Trophoblast cell (in vitro differentiated cells and primary cell): Measurements from ENCODE around the gene GPATCH1.

ENCODE experiments used
- DNase-seq, 2 donors: peaks; one replicate each; pipeline ENCODE4 v3.0.0-alpha.2; 2016
- H2AFZ ChIP-seq: 2 replicates; pipeline ENCODE4 v1.6.1; 2013; ENCODE audit warnings: low read length, moderate library complexity, mild to moderate bottlenecking; ENCODE audit not compliant: insufficient read depth, poor library complexity
- H2AK5ac ChIP-seq: 2 replicates; pipeline ENCODE4 v1.6.1; 2013; ENCODE audit warnings: mild to moderate bottlenecking, low read length
- H2BK120ac ChIP-seq: 2 replicates; pipeline ENCODE4 v1.6.1; 2013; ENCODE audit warnings: low read length, mild to moderate bottlenecking, moderate library complexity; ENCODE audit not compliant: insufficient read depth, poor library complexity
- H2BK12ac ChIP-seq: 2 replicates; pipeline ENCODE4 v1.6.1; 2013; ENCODE audit warnings: mild to moderate bottlenecking, low read length, moderate library complexity
- H2BK5ac ChIP-seq: 2 replicates; pipeline ENCODE4 v1.6.1; 2013; ENCODE audit warnings: low read length, low read depth, moderate library complexity, mild to moderate bottlenecking; ENCODE audit not compliant: poor library complexity
- H3K14ac ChIP-seq: 2 replicates; pipeline ENCODE4 v1.6.1; 2013; ENCODE audit warnings: mild to moderate bottlenecking, low read length
- H3K18ac ChIP-seq: 2 replicates; pipeline ENCODE4 v1.6.1; 2013; ENCODE audit warnings: mild to moderate bottlenecking, low read length
- H3K23ac ChIP-seq: 2 replicates; pipeline ENCODE4 v1.6.1; 2013; ENCODE audit warnings: low read length
- H3K27ac ChIP-seq: 2 replicates; pipeline ENCODE4 v1.5.1; 2013; ENCODE audit warnings: low read depth, mild to moderate bottlenecking, inconsistent platforms, low read length, moderate library complexity
- H3K27me3 ChIP-seq: 2 replicates; pipeline ENCODE4 v1.6.1; 2013; ENCODE audit warnings: inconsistent platforms, mild to moderate bottlenecking, low read length, moderate library complexity; ENCODE audit not compliant: insufficient read depth
- H3K36me3 ChIP-seq, 2 experiments: 1 replicate in 1 of 2; 2 replicates in 1 of 2; pipeline ENCODE4 v1.6.1; 2013; ENCODE audit warnings: low read length in 2 of 2, mild to moderate bottlenecking in 2 of 2, moderate library complexity in 1 of 2; ENCODE audit not compliant: insufficient read depth in 2 of 2, control insufficient read depth in 1 of 2
- H3K4ac ChIP-seq: 2 replicates; pipeline ENCODE4 v1.6.1; 2013; ENCODE audit warnings: low read depth, mild to moderate bottlenecking, low read length, moderate library complexity
- H3K4me1 ChIP-seq, 2 experiments: 1 replicate in 1 of 2; 2 replicates in 1 of 2; pipeline ENCODE4 v1.6.1; 2013; ENCODE audit warnings: low read length in 2 of 2, mild to moderate bottlenecking in 2 of 2, moderate library complexity in 1 of 2; ENCODE audit not compliant: insufficient read depth in 2 of 2, control insufficient read depth in 1 of 2
- H3K4me2 ChIP-seq: 2 replicates; pipeline ENCODE4 v1.6.1; 2013; ENCODE audit warnings: inconsistent platforms, mild to moderate bottlenecking, low read length, moderate library complexity
- H3K4me3 ChIP-seq: 2 replicates; pipeline ENCODE4 v1.5.1; 2013; ENCODE audit warnings: mild to moderate bottlenecking, low read depth, low read length, inconsistent platforms
- H3K79me1 ChIP-seq: one replicate; pipeline ENCODE4 v1.6.1; 2013; ENCODE audit warnings: low read length
- H3K79me2 ChIP-seq: 2 replicates; pipeline ENCODE4 v1.6.1; 2013; ENCODE audit warnings: low read length, mild to moderate bottlenecking; ENCODE audit not compliant: control insufficient read depth, insufficient read depth, poor library complexity
- H3K9ac ChIP-seq: 2 replicates; pipeline ENCODE4 v1.6.1; 2013; ENCODE audit warnings: mild to moderate bottlenecking, low read length
- H3K9me3 ChIP-seq: 2 replicates; pipeline ENCODE4 v1.6.1; 2013; ENCODE audit warnings: low read depth, mild to moderate bottlenecking, control low read depth, inconsistent platforms, low read length; ENCODE audit not compliant: insufficient read depth
- H4K12ac ChIP-seq: 2 replicates; pipeline ENCODE4 v1.6.1; 2013; ENCODE audit warnings: low read depth, mild to moderate bottlenecking, low read length, moderate library complexity
- H4K8ac ChIP-seq: 2 replicates; pipeline ENCODE4 v1.6.1; 2013; ENCODE audit warnings: low read depth, mild to moderate bottlenecking, low read length, moderate library complexity
- H4K91ac ChIP-seq: one replicate; pipeline ENCODE4 v1.6.1; 2013; ENCODE audit warnings: low read depth, mild to moderate bottlenecking, low read length, moderate library complexity
- WGBS: extraction: QIAGEN DNeasy Blood & Tissue Kit; methylation state at CpG from one replicate; pipeline ENCODE4 v1.1.7; 2013; ENCODE audit warnings: missing lambda C conversion rate; ENCODE audit not compliant: insufficient read length, insufficient coverage; ENCODE audit errors: extremely low coverage; 5-methylcytosine and 5-hydroxymethylcytosine counted together

Gene GPATCH1

DNA sequence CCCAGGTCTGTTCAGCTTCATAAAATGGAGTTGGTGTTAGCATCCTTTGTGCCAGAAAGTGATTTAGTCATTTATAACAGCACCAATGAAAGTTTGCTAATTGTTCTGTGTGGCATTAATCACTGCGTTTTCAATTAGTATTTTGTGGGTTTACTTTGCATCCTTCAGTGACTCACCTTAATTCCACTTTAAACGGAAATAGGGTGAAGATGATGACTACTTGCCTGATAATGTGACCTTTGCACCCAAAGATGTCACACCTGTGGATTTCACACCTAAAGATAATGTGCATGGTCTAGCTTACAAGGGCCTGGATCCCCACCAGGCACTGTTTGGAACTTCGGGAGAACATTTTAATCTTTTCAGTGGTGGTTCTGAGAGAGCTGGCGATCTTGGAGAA is 15.0 kb downstream of the GPATCH1 start:
- Histone ChIP-seq H2AK5ac (no peak overlapping the region), H3K4me1 (no peaks in the 10 kb centered on the region), H3K27me3 (no peaks in the 10 kb centered on the region), H3K4me2 (no peak overlapping the region), H2BK120ac (no peak overlapping the region), H3K4me3 (no peak overlapping the region), H3K79me1 (no peaks in the 10 kb centered on the region), H3K79me2 (no peaks in the 10 kb centered on the region), H3K36me3 (peaks cover 27 to 47% of the 10 kb centered on the region in 2 experiments), H3K4ac (no peak overlapping the region), H4K91ac (no peak overlapping the region), H3K23ac (no peak overlapping the region), H3K14ac (no peak overlapping the region), H3K27ac (no peak overlapping the region), H4K12ac (no peak overlapping the region), H2BK12ac (no peak overlapping the region), H2BK5ac (no peak overlapping the region), H2AFZ (no peak overlapping the region), H3K9ac (no peak overlapping the region), H3K9me3 (no peaks in the 10 kb centered on the region), H4K8ac (no peak overlapping the region), H3K18ac (no peak overlapping the region)
- no CpG with 5 or more reads among the region's 4 CpGs for WGBS
- no peak for DNase-seq

DNA sequence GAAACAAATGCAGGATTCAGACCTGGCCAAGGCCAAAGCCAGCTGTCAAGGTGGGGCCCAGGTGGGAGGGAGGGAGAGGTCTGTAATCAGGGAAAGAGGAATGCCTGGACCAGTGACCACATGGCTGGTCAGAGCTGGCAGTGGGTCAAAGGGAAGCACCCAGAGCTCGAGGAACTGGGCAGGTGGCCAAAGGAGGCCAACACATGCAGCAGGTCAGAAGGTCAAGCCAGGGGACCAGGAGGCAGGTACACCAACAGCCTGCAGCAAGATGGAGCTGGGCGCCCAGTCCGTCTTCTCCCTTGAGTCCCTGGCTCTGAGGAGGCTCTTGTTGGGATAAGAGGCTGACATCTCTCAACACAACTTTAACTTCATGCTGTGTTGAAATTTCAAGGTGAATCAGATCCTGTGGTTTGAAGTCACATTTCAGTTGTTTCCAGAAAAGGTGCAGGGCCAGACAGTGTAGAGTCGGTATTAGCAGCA is 17.1 kb downstream of the GPATCH1 start:
- Histone ChIP-seq H3K79me2 (no peaks in the 10 kb centered on the region), H3K14ac (no peak overlapping the region), H3K27me3 (no peaks in the 10 kb centered on the region), H4K12ac (no peak overlapping the region), H3K4me2 (no peak overlapping the region), H4K91ac (no peak overlapping the region), H2AK5ac (no peak overlapping the region), H2BK5ac (no peak overlapping the region), H3K4ac (no peak overlapping the region), H2BK120ac (no peak overlapping the region), H3K79me1 (no peaks in the 10 kb centered on the region), H3K9ac (no peak overlapping the region), H2AFZ (no peak overlapping the region), H3K23ac (no peak overlapping the region), H3K18ac (no peak overlapping the region), H3K4me3 (no peak overlapping the region), H3K36me3 (peaks cover 28 to 43% of the 10 kb centered on the region in 2 experiments), H3K27ac (no peak overlapping the region), H2BK12ac (no peak overlapping the region), H3K4me1 (no peaks in the 10 kb centered on the region), H3K9me3 (no peaks in the 10 kb centered on the region), H4K8ac (no peak overlapping the region)
- WGBS: no CpG with 5 or more reads among the region's 4 CpGs
- peak; percentile 48 to 61 for DNase-seq

DNA sequence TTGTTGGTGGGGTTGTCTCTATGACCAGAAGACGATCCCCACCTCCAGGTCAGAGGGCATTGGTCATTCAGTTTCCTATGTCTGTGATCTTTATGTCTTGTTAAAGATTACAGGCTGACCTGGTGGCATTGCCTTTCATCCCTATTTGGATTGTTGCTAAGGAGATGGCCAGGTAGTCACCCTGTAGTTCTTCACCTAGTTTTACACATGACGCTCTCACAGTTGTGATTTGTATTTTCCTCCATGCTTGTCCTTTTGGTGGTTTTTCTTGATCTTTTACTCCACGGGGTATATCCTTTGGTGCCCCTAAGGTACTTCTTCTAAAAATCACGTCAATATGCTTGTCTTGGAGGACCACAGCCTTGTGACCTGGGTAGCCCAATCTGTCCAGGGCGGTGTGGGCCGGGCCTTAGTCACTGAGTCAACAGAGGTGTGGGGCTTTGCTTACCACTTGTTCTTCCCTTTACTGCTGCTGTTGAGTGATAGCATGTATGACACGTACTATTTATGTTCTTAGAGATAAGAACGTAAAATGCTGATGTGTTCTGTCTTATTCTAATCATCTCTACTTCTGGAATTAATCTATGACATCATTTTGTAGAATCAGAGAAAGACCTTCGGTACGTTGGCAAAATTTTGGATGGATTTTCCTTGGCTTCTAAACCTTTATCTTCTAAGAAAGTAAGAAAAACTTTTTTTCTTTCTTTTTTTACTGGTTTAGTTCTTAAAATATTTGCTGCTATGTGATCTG is 20.1 kb downstream of the GPATCH1 start:
- Histone ChIP-seq H2BK120ac (no peak overlapping the region), H3K27me3 (no peaks in the 10 kb centered on the region), H3K14ac (no peak overlapping the region), H2AK5ac (no peak overlapping the region), H2BK5ac (no peak overlapping the region), H3K79me1 (no peaks in the 10 kb centered on the region), H3K9ac (no peak overlapping the region), H4K8ac (no peak overlapping the region), H4K91ac (no peak overlapping the region), H3K4ac (no peak overlapping the region), H3K23ac (no peak overlapping the region), H2BK12ac (no peak overlapping the region), H4K12ac (no peak overlapping the region), H3K4me1 (no peaks in the 10 kb centered on the region), H3K36me3 (peaks cover 21 to 27% of the 10 kb centered on the region in 2 experiments), H3K9me3 (no peaks in the 10 kb centered on the region), H3K4me2 (no peak overlapping the region), H3K27ac (no peak overlapping the region), H3K4me3 (no peak overlapping the region), H3K18ac (no peak overlapping the region), H2AFZ (no peak overlapping the region), H3K79me2 (no peaks in the 10 kb centered on the region)
- DNase-seq: no peak
- WGBS: no CpG with 5 or more reads among the region's 10 CpGs

DNA sequence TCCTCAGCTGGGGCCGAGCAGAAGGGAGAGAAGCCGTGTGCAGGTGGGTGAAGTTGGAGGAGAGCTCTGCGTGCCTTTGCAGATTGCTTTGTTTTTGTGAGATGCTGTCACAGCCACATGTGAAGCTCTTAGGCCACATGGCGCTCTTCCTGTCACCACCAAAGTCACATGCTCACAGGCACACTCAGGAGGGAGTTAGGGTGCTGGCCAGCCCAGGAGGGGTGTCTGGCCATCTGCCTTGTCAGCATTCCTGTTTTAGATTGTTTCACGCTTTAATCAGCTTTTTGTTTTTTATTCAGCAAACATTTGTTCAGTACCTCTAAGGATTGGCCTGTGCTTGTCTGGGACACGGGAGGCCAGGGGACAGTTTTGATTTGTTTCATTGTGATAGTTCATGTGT is 21.9 kb downstream of the GPATCH1 start:
- Histone ChIP-seq H2BK120ac (no peak overlapping the region), H2BK12ac (no peak overlapping the region), H4K12ac (no peak overlapping the region), H3K36me3 (peaks cover 22 to 30% of the 10 kb centered on the region in 2 experiments), H3K23ac (no peak overlapping the region), H4K8ac (no peak overlapping the region), H3K4me1 (no peaks in the 10 kb centered on the region), H2BK5ac (no peak overlapping the region), H3K18ac (no peak overlapping the region), H2AFZ (no peak overlapping the region), H3K79me1 (no peaks in the 10 kb centered on the region), H3K4ac (no peak overlapping the region), H3K27me3 (no peaks in the 10 kb centered on the region), H3K14ac (no peak overlapping the region), H3K4me3 (no peak overlapping the region), H3K79me2 (no peaks in the 10 kb centered on the region), H2AK5ac (no peak overlapping the region), H3K9me3 (no peaks in the 10 kb centered on the region), H3K27ac (no peak overlapping the region), H3K4me2 (no peak overlapping the region), H4K91ac (no peak overlapping the region), H3K9ac (no peak overlapping the region)
- DNase-seq: no peak
- WGBS: no CpG with 5 or more reads among the region's 6 CpGs
